ENCODE measurements around the gene PTPRZ1. TPM values are rescaled to one million over a fixed set of nuclear protein-coding genes. Genes with fewer than 3 reads are reported as not detected.

Gene PTPRZ1
- total and polyA plus RNA-seq, 2 of the 13 experiments (the other 11 are each of a cell fraction or from before 2014, with no cell fraction given): not detected

GRCh38 chr7:121931149-121931902 lies 58.4 kb downstream of the PTPRZ1 start:
- no peak overlapping the region for H3K27ac ChIP-seq (ENCODE audit: extremely low read length, insufficient read depth, low read length)
- ChIA-PET POLR2A (no interaction called here), CTCF (ENCODE audit: low intra/inter-chr PET ratio, low total read pairs) (no interaction called here)
- TF ChIP-seq ZNF30 (CRISPR knock-in tag; IDR thresholded peaks at IDR 0.05): no peak
- TF ChIP-seq CEBPB (IDR thresholded peaks at IDR 0.05; ENCODE audit: borderline replicate concordance, low read depth, low read length): peak; percentile 65
- ATAC-seq (no peak), FAIRE-seq (no peak), DNase-seq (ENCODE audit: low spot score) (no peak)
- H3K9me3 ChIP-seq (ENCODE audit: low read length): no peaks in the 10 kb centered on the region
- H3K36me3 ChIP-seq (replicated peaks in 1 of 2; ENCODE audit: control insufficient read depth in 1 of 2, insufficient read depth in 2 of 2, low read length in 2 of 2): no peaks in the 10 kb centered on the region
- no peak overlapping the region for H3K4me2 ChIP-seq (ENCODE audit: low read depth, low read length)
- WGBS (ENCODE audit: low lambda C conversion rate): 0% methylated on average over 1 of the region's 1 CpG
- intact Hi-C loops (cut with micrococcal nuclease; ENCODE audit: unreplicated experiment): no loop called here
- no peak overlapping the region for H3K9ac ChIP-seq (ENCODE audit: insufficient read depth, low read depth, low read length)
- H2AFZ ChIP-seq (ENCODE audit: low read length): no peak overlapping the region
- no peaks in the 10 kb centered on the region for H4K20me1 ChIP-seq (ENCODE audit: insufficient read depth, low read length)
- no peaks in the 10 kb centered on the region for H3K79me2 ChIP-seq (ENCODE audit: insufficient read depth, low read length)
- no peaks in the 10 kb centered on the region for H3K27me3 ChIP-seq (ENCODE audit: control insufficient read depth in 1 of 2, insufficient read depth in 2 of 2, low read length in 2 of 2)
- in situ Hi-C loops (cut with HindIII; ENCODE audit: extremely low pct_ligation_motif_present, low pct_unique_long_range_greater_than_20kb): no loop called here
- H3K4me1 ChIP-seq (ENCODE audit: insufficient read depth, low read length): no peaks in the 10 kb centered on the region
- BruUV-seq (replicated peaks): no TSS peak
- no peak overlapping the region for H3K4me3 ChIP-seq (replicated peaks in 1 of 3; ENCODE audit: insufficient read depth in 1 of 3, low read depth in 2 of 3, low read length in 3 of 3)

DNA sequence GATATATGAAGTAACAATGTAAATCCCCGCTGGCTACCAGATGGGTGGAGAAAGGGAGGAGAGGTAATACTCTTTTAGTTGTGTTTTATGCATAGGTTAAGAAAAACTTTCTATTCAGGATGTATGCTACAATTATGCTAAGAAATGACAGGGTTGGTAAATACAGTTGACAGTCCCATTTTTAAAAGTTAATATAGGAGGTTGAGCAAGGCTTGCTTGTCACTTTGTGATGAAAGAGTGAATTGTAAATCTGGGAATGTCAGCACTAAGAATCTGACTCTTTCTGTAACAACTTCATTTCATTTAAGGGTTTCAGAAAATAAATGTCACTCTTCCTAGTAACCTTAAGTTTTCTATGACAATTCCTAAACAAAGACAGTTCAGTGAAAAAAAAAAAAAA lies 59.8 kb downstream of the PTPRZ1 start:
- WGBS (ENCODE audit: low lambda C conversion rate): 2% methylated on average over 1 of the region's 1 CpG
- BruUV-seq (replicated peaks): no TSS peak
- POLR2A ChIA-PET: no interaction called here

More for the DNA sequence above, 59.8 kb downstream of the PTPRZ1 start:
- Histone ChIP-seq H3K36me3 (replicated peaks in 1 of 2; ENCODE audit: control insufficient read depth in 1 of 2, insufficient read depth in 2 of 2, low read length in 2 of 2) (no peaks in the 10 kb centered on the region), H3K79me2 (ENCODE audit: insufficient read depth, low read length) (no peaks in the 10 kb centered on the region), H3K9me3 (ENCODE audit: low read length) (no peaks in the 10 kb centered on the region), H3K4me2 (ENCODE audit: low read depth, low read length) (no peak overlapping the region), H3K4me1 (ENCODE audit: insufficient read depth, low read length) (no peaks in the 10 kb centered on the region), H3K27ac (ENCODE audit: extremely low read length, insufficient read depth, low read length) (no peak overlapping the region), H4K20me1 (ENCODE audit: insufficient read depth, low read length) (no peaks in the 10 kb centered on the region), H2AFZ (ENCODE audit: low read length) (no peak overlapping the region), H3K4me3 (replicated peaks in 1 of 3; ENCODE audit: insufficient read depth in 1 of 3, low read depth in 2 of 3, low read length in 3 of 3) (no peak overlapping the region), H3K9ac (ENCODE audit: insufficient read depth, low read depth, low read length) (no peak overlapping the region), H3K27me3 (ENCODE audit: control insufficient read depth in 1 of 2, insufficient read depth in 2 of 2, low read length in 2 of 2) (no peaks in the 10 kb centered on the region)
- ATAC-seq (no peak), DNase-seq (ENCODE audit: low spot score) (no peak), FAIRE-seq (no peak)
- CTCF ChIA-PET (ENCODE audit: low intra/inter-chr PET ratio, low total read pairs): no interaction called here
- intact Hi-C loops (cut with micrococcal nuclease; ENCODE audit: unreplicated experiment): no loop called here
- in situ Hi-C loops (cut with HindIII; ENCODE audit: extremely low pct_ligation_motif_present, low pct_unique_long_range_greater_than_20kb): no loop called here
- TF ChIP-seq ZHX1 (CRISPR knock-in tag; IDR thresholded peaks at IDR 0.05; ENCODE audit: low read depth): no peak
- TF ChIP-seq MTA1 (CRISPR knock-in tag; IDR thresholded peaks at IDR 0.05; ENCODE audit: borderline replicate concordance): no peak
- TF ChIP-seq FOXC1 (CRISPR knock-in tag; IDR thresholded peaks at IDR 0.05; ENCODE audit: borderline replicate concordance): no peak
- no peak for TF ChIP-seq HNRNPLL (IDR thresholded peaks at IDR 0.05; ENCODE audit: low read depth, low read length, poor library complexity, severe bottlenecking)
- TF ChIP-seq THAP7 (CRISPR knock-in tag; IDR thresholded peaks at IDR 0.05): no peak
- no peak for TF ChIP-seq RBFOX2 (IDR thresholded peaks at IDR 0.05; ENCODE audit: low read depth, low read length)
- TF ChIP-seq ZUFSP (CRISPR knock-in tag; IDR thresholded peaks at IDR 0.05; ENCODE audit: borderline replicate concordance): no peak
- no peak for TF ChIP-seq SRSF9 (IDR thresholded peaks at IDR 0.05; ENCODE audit: borderline replicate concordance, insufficient read depth, low read depth, low read length, poor library complexity, severe bottlenecking)
- TF ChIP-seq GATAD1 (CRISPR knock-in tag; IDR thresholded peaks at IDR 0.05): no peak
